Lower leg skin (tissue), 4 donors: ENCODE results near the gene SLC66A1. TPM values are rescaled to one million over a fixed set of nuclear protein-coding genes. Genes with fewer than 3 reads are reported as not detected.

Experiments used
- DNase-seq, 2 donors: peaks; one replicate each; pipeline ENCODE4 v3.0.0-alpha.2; 2019; ENCODE audit warnings: low spot score in 2 of 2
- H3K4me3 ChIP-seq: fragments of 200-600 bp; sonication (generic); 2 replicates; pipeline ENCODE4 v1.5.1; 2017; ENCODE audit warnings: mild to moderate bottlenecking, low read depth; ENCODE audit not compliant: poor library complexity, severe bottlenecking
- CTCF ChIP-seq, 3 donors: fragments of 450-650 bp; IDR thresholded peaks; one replicate each; pipeline ENCODE4 v1.5.1; 2016; ENCODE audit warnings: antibody characterized with exemption in 3 of 3, mild to moderate bottlenecking in 3 of 3, moderate library complexity in 2 of 3
- POLR2A ChIP-seq, 2 donors: fragments of 450-650 bp; IDR thresholded peaks; one replicate each; pipeline ENCODE4 v1.6.1; 2016 to 2017; ENCODE audit warnings: antibody characterized with exemption in 2 of 2, mild to moderate bottlenecking in 1 of 2, moderate library complexity in 1 of 2
- WGBS, 2 donors: methylation state at CpG; one replicate each; pipeline ENCODE4 v1.1.5; 2018; 5-methylcytosine and 5-hydroxymethylcytosine counted together
- intact Hi-C: fragments of 100-400 bp; cut with DNase I; formaldehyde crosslinking; loops from one replicate; pipeline ENCODE4 v1.15.0; 2023; ENCODE audit warnings: low total_unique reads
- total RNA-seq, 4 donors: library from RNA; depleted of rRNA; stranded (reverse); fragments of >200 nt; gene quantifications; one replicate each; pipeline ENCODE4 v1.1.0, GENCODE V29; 2016

Gene SLC66A1
- total RNA-seq, 4 donors from 2014 or later = 17.9 to 22.4 (median 19.5) TPM

GRCh38 chr1:19350566-19350965 is 38.4 kb downstream of the SLC66A1 start:
- no peak for TF ChIP-seq POLR2A (IDR thresholded peaks at IDR 0.05)
- TF ChIP-seq CTCF (IDR thresholded peaks at IDR 0.05) = no peak
- intact Hi-C loops = no loop called here
- DNase-seq = no peak
- WGBS, 2 donors = 96% methylated on average over 5 of the region's 5 CpGs
- no peak overlapping the region for H3K4me3 ChIP-seq

GRCh38 chr1:19351873-19352272 is 39.7 kb downstream of the SLC66A1 start:
- H3K4me3 ChIP-seq = no peak overlapping the region
- TF ChIP-seq CTCF (IDR thresholded peaks at IDR 0.05) = no peak
- no peak for TF ChIP-seq POLR2A (IDR thresholded peaks at IDR 0.05)
- intact Hi-C loops = no loop called here
- 61 to 84% methylated on average over 10 of the region's 10 CpGs for WGBS, 2 donors
- DNase-seq = no peak

- intact Hi-C loops = no loop called here
- H3K4me3 ChIP-seq = no peak overlapping the region
- DNase-seq = no peak
- no peak for TF ChIP-seq POLR2A (IDR thresholded peaks at IDR 0.05)
- no peak for TF ChIP-seq CTCF (IDR thresholded peaks at IDR 0.05)
- 89 to 95% methylated on average over 8 to 12 of the region's 14 CpGs for WGBS, 2 donors
Measured at GRCh38 chr1:19352839-19353238, 40.7 kb downstream of the SLC66A1 start.

- DNase-seq = no peak
- intact Hi-C loops = no loop called here
- TF ChIP-seq POLR2A (IDR thresholded peaks at IDR 0.05) (no peak), CTCF (IDR thresholded peaks at IDR 0.05) (no peak)
- WGBS, 2 donors = 82 to 83% methylated on average over 7 of the region's 8 CpGs
- H3K4me3 ChIP-seq = no peak overlapping the region
Measured at GRCh38 chr1:19353596-19353995, 41.5 kb downstream of the SLC66A1 start.

GRCh38 chr1:19354531-19354981 is 42.4 kb downstream of the SLC66A1 start:
- no peak for DNase-seq
- no peak overlapping the region for H3K4me3 ChIP-seq
- TF ChIP-seq POLR2A (IDR thresholded peaks at IDR 0.05) = no peak
- no peak for TF ChIP-seq CTCF (IDR thresholded peaks at IDR 0.05)
- intact Hi-C loops = no loop called here
- WGBS, 2 donors = 76 to 84% methylated on average over 6 of the region's 6 CpGs

GRCh38 chr1:19356266-19356665 is 44.1 kb downstream of the SLC66A1 start:
- 80 to 90% methylated on average over 5 of the region's 5 CpGs for WGBS, 2 donors
- no peak for DNase-seq
- H3K4me3 ChIP-seq = no peak overlapping the region
- no peak for TF ChIP-seq POLR2A (IDR thresholded peaks at IDR 0.05)
- TF ChIP-seq CTCF (IDR thresholded peaks at IDR 0.05) = no peak
- intact Hi-C loops = no loop called here
